Thyroid gland (tissue), 4 donors: ENCODE measurements around the gene CYP3A7.

Experiments used
- CTCF ChIP-seq, 6 experiments: fragments of 200-600 bp in 3 of 6; fragments of 450-650 bp in 3 of 6; sonication (generic) in 3 of 6; IDR thresholded peaks; one replicate each; pipeline ENCODE4 v1.5.1; 2016 to 2019; ENCODE audit warnings: antibody characterized with exemption in 6 of 6, mild to moderate bottlenecking in 2 of 6, inconsistent platforms in 1 of 6, moderate library complexity in 1 of 6
- POLR2A ChIP-seq, 2 donors: fragments of 450-650 bp; IDR thresholded peaks; one replicate each; pipeline ENCODE4 v1.6.1; 2017; ENCODE audit warnings: antibody characterized with exemption in 2 of 2, mild to moderate bottlenecking in 2 of 2, moderate library complexity in 1 of 2

- TF ChIP-seq CTCF (IDR thresholded peaks at IDR 0.05) = no peak
- TF ChIP-seq POLR2A (IDR thresholded peaks at IDR 0.05) = no peak
These were observed 40.1 kb downstream of the CYP3A7 start for GRCh38 chr7:99694912-99695304.
